ENCODE data around the gene CNGB1.
"Not testable (repeated sequence)": the region's sequence is repeated elsewhere in the genome, so short reads cannot be mapped to it uniquely, and the experiment has no call there.

The CNGB1 gene

GRCh38 chr16:57845115-57845514 lies 125.8 kb downstream of the CNGB1 start:
- DNase-seq = no peak

- DNase-seq = no peak
These were observed 126.4 kb downstream of the CNGB1 start for GRCh38 chr16:57844416-57845030.

- no peak for DNase-seq
These were observed 127.5 kb downstream of the CNGB1 start for GRCh38 chr16:57843400-57843799.

- no peak for DNase-seq
These were observed 128.3 kb downstream of the CNGB1 start for GRCh38 chr16:57842601-57843000.

- DNase-seq = no peak
These were observed 130.1 kb downstream of the CNGB1 start for GRCh38 chr16:57840833-57841232.

GRCh38 chr16:57838161-57838560 lies 132.8 kb downstream of the CNGB1 start:
- no peak for DNase-seq

GRCh38 chr16:57837305-57838125 lies 133.4 kb downstream of the CNGB1 start:
- no peak for DNase-seq

GRCh38 chr16:57835439-57835838 lies 135.5 kb downstream of the CNGB1 start:
- not testable (repeated sequence) for DNase-seq

GRCh38 chr16:57834936-57835335 lies 136.0 kb downstream of the CNGB1 start:
- no peak for DNase-seq

Data from DMS 273 treated with DMSO at 0.1 percent for 48 hours (cell line).